SK-N-SH treated with all-trans-retinoic acid at 6 μM for 48 hours (cell line): ENCODE data around the gene PHC1.

ENCODE experiments used
- ATAC-seq: fragments of 200-7000 bp; cut with Tn5 transposase; 3 replicates; pipeline ENCODE4 v1.9.1; 2020; ENCODE audit warnings: mild to moderate bottlenecking, moderate library complexity
- ARNTL ChIP-seq: fragments of 450-650 bp; formaldehyde crosslinking; IDR thresholded peaks from 2 replicates; pipeline ENCODE4 v1.5.0; 2020; ENCODE audit warnings: low read depth, mild to moderate bottlenecking, moderate library complexity, borderline replicate concordance
- BACH2 ChIP-seq: fragments of 250-450 bp; sonication (Bioruptor Pico); IDR thresholded peaks from 2 replicates; pipeline ENCODE4 v1.9.0; 2021; ENCODE audit warnings: mild to moderate bottlenecking, borderline replicate concordance
- CSDC2 ChIP-seq: fragments of 250-450 bp; sonication (Bioruptor Pico); IDR thresholded peaks from 2 replicates; pipeline ENCODE4 v1.5.0; 2020; ENCODE audit warnings: mild to moderate bottlenecking, moderate library complexity
- ESRRG ChIP-seq: fragments of 250-450 bp; sonication (Bioruptor Pico); IDR thresholded peaks from 2 replicates; pipeline ENCODE4 v1.6.1; 2021; ENCODE audit warnings: mild to moderate bottlenecking
- ISL1 ChIP-seq: fragments of 250-450 bp; sonication (Bioruptor Pico); IDR thresholded peaks from 2 replicates; pipeline ENCODE4 v2.1.2; 2022; ENCODE audit warnings: mild to moderate bottlenecking, moderate library complexity
- PATZ1 ChIP-seq: fragments of 250-450 bp; sonication (Bioruptor Pico); IDR thresholded peaks from 2 replicates; pipeline ENCODE4 v1.8.0; 2020; ENCODE audit warnings: mild to moderate bottlenecking, moderate library complexity, borderline replicate concordance
- POU6F1 ChIP-seq: fragments of 250-450 bp; sonication (Bioruptor Pico); IDR thresholded peaks from 2 replicates; pipeline ENCODE4 v1.8.0; 2021; ENCODE audit warnings: low read depth, mild to moderate bottlenecking, moderate library complexity, borderline replicate concordance
- PPARA ChIP-seq: fragments of 250-450 bp; sonication (Bioruptor Pico); IDR thresholded peaks from 2 replicates; pipeline ENCODE4 v1.5.0; 2020; ENCODE audit warnings: mild to moderate bottlenecking, borderline replicate concordance
- RARB ChIP-seq: fragments of 250-450 bp; sonication (Bioruptor Pico); IDR thresholded peaks from 2 replicates; pipeline ENCODE4 v1.8.0; 2021; ENCODE audit warnings: mild to moderate bottlenecking, moderate library complexity
- SNAI2 ChIP-seq: fragments of 250-450 bp; sonication (Bioruptor Pico); IDR thresholded peaks from 2 replicates; pipeline ENCODE4 v1.5.0; 2020; ENCODE audit warnings: mild to moderate bottlenecking, moderate library complexity
- TCF4 ChIP-seq: fragments of 250-450 bp; sonication (Bioruptor Pico); IDR thresholded peaks from 2 replicates; pipeline ENCODE4 v1.8.0; 2021; ENCODE audit warnings: mild to moderate bottlenecking, moderate library complexity, borderline replicate concordance
- TOX ChIP-seq: fragments of 250-450 bp; sonication (Bioruptor Pico); IDR thresholded peaks from 2 replicates; pipeline ENCODE4 v1.8.0; 2021; ENCODE audit warnings: mild to moderate bottlenecking, moderate library complexity, borderline replicate concordance
- ZC3H10 ChIP-seq: fragments of 250-450 bp; sonication (Bioruptor Pico); IDR thresholded peaks from 2 replicates; pipeline ENCODE4 v1.5.1; 2021; ENCODE audit warnings: mild to moderate bottlenecking, moderate library complexity
- ZFP3 ChIP-seq: fragments of 250-450 bp; sonication (Bioruptor Pico); IDR thresholded peaks from 2 replicates; pipeline ENCODE4 v1.5.0; 2020; ENCODE audit warnings: mild to moderate bottlenecking, moderate library complexity
- ZFP30 ChIP-seq: fragments of 450-650 bp; formaldehyde crosslinking; IDR thresholded peaks from 2 replicates; pipeline ENCODE4 v1.5.0; 2022; ENCODE audit warnings: mild to moderate bottlenecking, moderate library complexity
- ZNF565 ChIP-seq: fragments of 450-650 bp; formaldehyde crosslinking; conservative IDR thresholded peaks from 2 replicates; pipeline ENCODE4 v1.5.0; 2020; ENCODE audit warnings: low read depth, mild to moderate bottlenecking, moderate library complexity
- ZNF70 ChIP-seq: fragments of 450-650 bp; formaldehyde crosslinking; IDR thresholded peaks from 2 replicates; pipeline ENCODE4 v1.5.0; 2020; ENCODE audit warnings: mild to moderate bottlenecking, moderate library complexity
- ZNF8 ChIP-seq: fragments of 450-650 bp; formaldehyde crosslinking; IDR thresholded peaks from 2 replicates; pipeline ENCODE4 v1.5.0; 2020; ENCODE audit warnings: mild to moderate bottlenecking, moderate library complexity
- TF ChIP-seq, protein P1 (sequence below): fragments of 250-450 bp; sonication (Bioruptor Pico); IDR thresholded peaks from 2 replicates; pipeline ENCODE4 v1.5.1; 2020; ENCODE audit warnings: low read depth, mild to moderate bottlenecking, moderate library complexity
- TF ChIP-seq, protein P2 (sequence below): fragments of 250-450 bp; sonication (Bioruptor Pico); IDR thresholded peaks from 2 replicates; pipeline ENCODE4 v1.5.1; 2021; ENCODE audit warnings: mild to moderate bottlenecking, moderate library complexity
- TF ChIP-seq, protein P3 (sequence below): fragments of 250-450 bp; sonication (Bioruptor Pico); IDR thresholded peaks from 2 replicates; pipeline ENCODE4 v1.5.0; 2020; ENCODE audit warnings: mild to moderate bottlenecking, moderate library complexity

PHC1 gene

DNA sequence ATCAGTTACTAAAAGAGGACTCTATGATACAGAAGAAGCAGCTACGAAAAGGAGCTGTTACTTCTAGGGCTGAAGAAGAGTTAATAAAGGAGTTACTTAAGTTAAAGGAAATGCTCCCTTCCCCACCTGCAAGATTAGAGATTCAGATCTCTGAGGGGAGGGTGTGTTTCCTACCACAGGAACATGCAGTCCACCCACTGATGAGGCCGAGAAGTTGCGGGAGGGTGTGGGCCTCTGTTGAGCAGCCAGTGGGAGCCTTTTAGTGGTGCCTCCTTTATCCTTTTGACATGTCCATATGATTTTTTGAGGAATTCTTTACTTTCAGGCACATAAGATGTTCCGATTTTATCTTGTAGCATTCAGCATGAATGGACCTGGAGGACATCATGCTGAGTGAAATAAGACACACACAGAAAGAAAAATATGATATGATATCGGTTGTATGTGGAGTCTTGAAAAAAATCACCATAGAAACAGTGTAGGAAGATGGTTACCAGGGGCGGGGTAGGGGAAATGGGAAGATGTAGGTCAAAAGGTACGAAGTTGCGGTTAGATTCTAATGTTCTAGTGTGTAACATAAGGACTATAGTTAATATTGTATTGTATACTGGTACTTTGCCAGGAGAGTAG, 39.6 kb downstream of the PHC1 start:
- TF ChIP-seq ESRRG (no peak), ZNF8 (CRISPR knock-in tag) (no peak), ZC3H10 (no peak), ZFP3 (CRISPR knock-in tag) (no peak), CSDC2 (no peak), TCF4 (no peak), POU6F1 (CRISPR knock-in tag) (no peak), ZFP30 (CRISPR knock-in tag) (no peak), PPARA (CRISPR knock-in tag) (no peak), ZNF70 (CRISPR knock-in tag) (no peak), PATZ1 (CRISPR knock-in tag) (no peak), TOX (CRISPR knock-in tag) (no peak), RARB (no peak), ARNTL (CRISPR knock-in tag) (no peak)
- TF ChIP-seq, protein P1, sequence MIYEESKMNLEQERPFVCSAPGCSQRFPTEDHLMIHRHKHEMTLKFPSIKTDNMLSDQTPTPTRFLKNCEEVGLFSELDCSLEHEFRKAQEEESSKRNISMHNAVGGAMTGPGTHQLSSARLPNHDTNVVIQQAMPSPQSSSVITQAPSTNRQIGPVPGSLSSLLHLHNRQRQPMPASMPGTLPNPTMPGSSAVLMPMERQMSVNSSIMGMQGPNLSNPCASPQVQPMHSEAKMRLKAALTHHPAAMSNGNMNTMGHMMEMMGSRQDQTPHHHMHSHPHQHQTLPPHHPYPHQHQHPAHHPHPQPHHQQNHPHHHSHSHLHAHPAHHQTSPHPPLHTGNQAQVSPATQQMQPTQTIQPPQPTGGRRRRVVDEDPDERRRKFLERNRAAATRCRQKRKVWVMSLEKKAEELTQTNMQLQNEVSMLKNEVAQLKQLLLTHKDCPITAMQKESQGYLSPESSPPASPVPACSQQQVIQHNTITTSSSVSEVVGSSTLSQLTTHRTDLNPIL (CRISPR knock-in tag) = no peak
- ATAC-seq = no peak

DNA sequence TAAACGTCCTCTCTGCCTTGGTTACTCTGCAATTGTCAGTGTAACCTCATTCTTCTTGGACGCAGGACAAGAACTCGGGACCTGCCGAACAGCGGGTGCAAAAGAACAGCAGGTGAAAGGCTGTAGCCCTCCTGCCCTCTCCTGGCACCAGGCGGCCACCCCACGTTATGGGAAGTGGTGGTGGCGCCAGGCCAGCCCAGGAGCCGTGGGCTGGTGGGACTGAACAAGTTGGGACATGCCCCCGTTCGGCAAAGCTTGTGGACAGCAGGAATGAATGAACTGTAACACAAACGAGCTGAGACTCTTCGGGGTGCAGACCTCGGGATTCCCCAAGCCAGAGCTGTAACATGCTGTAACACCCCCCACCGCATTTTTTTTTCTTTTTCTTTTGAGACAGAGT, 41.8 kb downstream of the PHC1 start:
- no peak for ATAC-seq
- TF ChIP-seq SNAI2 (CRISPR knock-in tag) (no peak), ZFP30 (CRISPR knock-in tag) (no peak), ZNF565 (no peak)
- TF ChIP-seq, protein P1 (CRISPR knock-in tag) = no peak

DNA sequence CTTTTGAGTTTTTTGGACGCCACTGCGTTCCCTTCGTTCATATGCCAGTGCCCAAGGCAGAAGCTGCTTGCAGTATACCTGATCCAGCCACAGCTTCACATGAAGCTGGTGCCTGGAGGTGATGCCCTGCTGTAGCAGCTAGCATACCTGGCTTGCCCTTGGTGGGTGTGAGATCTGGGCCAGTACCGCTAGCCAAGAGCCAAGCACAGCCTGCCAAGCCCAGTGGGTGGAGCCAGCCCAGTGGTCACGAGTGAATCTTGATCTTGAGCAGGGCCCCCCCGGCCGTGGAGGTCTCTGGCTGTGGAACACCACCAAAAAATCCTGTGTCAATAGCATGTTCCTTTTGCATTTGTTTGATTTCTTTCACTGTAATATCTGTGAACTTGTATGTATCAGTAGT, 42.5 kb downstream of the PHC1 start:
- no peak for ATAC-seq
- TF ChIP-seq, protein P2, sequence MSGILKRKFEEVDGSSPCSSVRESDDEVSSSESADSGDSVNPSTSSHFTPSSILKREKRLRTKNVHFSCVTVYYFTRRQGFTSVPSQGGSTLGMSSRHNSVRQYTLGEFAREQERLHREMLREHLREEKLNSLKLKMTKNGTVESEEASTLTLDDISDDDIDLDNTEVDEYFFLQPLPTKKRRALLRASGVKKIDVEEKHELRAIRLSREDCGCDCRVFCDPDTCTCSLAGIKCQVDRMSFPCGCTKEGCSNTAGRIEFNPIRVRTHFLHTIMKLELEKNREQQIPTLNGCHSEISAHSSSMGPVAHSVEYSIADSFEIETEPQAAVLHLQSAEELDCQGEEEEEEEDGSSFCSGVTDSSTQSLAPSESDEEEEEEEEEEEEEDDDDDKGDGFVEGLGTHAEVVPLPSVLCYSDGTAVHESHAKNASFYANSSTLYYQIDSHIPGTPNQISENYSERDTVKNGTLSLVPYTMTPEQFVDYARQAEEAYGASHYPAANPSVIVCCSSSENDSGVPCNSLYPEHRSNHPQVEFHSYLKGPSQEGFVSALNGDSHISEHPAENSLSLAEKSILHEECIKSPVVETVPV (CRISPR knock-in tag) = no peak
- no peak for TF ChIP-seq ZFP3 (CRISPR knock-in tag)
- no peak for TF ChIP-seq PATZ1 (CRISPR knock-in tag)
- TF ChIP-seq ZC3H10 = no peak
- no peak for TF ChIP-seq ESRRG
- TF ChIP-seq ARNTL (CRISPR knock-in tag) = no peak
- TF ChIP-seq BACH2 = no peak

GRCh38 chr12:8957561-8957960, 43.3 kb downstream of the PHC1 start:
- no peak for ATAC-seq
- TF ChIP-seq ZFP30 (CRISPR knock-in tag) (no peak), ZFP3 (CRISPR knock-in tag) (no peak), ZC3H10 (no peak), ISL1 (no peak), PPARA (CRISPR knock-in tag) (no peak)
- TF ChIP-seq, protein P1 (CRISPR knock-in tag) = no peak
- TF ChIP-seq, protein P3, sequence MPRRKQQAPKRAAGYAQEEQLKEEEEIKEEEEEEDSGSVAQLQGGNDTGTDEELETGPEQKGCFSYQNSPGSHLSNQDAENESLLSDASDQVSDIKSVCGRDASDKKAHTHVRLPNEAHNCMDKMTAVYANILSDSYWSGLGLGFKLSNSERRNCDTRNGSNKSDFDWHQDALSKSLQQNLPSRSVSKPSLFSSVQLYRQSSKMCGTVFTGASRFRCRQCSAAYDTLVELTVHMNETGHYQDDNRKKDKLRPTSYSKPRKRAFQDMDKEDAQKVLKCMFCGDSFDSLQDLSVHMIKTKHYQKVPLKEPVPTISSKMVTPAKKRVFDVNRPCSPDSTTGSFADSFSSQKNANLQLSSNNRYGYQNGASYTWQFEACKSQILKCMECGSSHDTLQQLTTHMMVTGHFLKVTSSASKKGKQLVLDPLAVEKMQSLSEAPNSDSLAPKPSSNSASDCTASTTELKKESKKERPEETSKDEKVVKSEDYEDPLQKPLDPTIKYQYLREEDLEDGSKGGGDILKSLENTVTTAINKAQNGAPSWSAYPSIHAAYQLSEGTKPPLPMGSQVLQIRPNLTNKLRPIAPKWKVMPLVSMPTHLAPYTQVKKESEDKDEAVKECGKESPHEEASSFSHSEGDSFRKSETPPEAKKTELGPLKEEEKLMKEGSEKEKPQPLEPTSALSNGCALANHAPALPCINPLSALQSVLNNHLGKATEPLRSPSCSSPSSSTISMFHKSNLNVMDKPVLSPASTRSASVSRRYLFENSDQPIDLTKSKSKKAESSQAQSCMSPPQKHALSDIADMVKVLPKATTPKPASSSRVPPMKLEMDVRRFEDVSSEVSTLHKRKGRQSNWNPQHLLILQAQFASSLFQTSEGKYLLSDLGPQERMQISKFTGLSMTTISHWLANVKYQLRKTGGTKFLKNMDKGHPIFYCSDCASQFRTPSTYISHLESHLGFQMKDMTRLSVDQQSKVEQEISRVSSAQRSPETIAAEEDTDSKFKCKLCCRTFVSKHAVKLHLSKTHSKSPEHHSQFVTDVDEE = no peak
